Stimulated activated CD8-positive, alpha-beta memory T cell treated with anti-CD3 and anti-CD28 coated beads, Interleukin-7, amount 100 ng/mL, for 1 hour (primary cell): ENCODE measurements around the gene SUSD6.

ENCODE experiments used
- DNase-seq, 2 donors: peaks; one replicate each; pipeline ENCODE4 v3.0.0-alpha.2; 2020; ENCODE audit warnings: low read depth in 2 of 2

SUSD6 gene, protein sequence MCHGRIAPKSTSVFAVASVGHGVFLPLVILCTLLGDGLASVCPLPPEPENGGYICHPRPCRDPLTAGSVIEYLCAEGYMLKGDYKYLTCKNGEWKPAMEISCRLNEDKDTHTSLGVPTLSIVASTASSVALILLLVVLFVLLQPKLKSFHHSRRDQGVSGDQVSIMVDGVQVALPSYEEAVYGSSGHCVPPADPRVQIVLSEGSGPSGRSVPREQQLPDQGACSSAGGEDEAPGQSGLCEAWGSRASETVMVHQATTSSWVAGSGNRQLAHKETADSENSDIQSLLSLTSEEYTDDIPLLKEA

DNA sequence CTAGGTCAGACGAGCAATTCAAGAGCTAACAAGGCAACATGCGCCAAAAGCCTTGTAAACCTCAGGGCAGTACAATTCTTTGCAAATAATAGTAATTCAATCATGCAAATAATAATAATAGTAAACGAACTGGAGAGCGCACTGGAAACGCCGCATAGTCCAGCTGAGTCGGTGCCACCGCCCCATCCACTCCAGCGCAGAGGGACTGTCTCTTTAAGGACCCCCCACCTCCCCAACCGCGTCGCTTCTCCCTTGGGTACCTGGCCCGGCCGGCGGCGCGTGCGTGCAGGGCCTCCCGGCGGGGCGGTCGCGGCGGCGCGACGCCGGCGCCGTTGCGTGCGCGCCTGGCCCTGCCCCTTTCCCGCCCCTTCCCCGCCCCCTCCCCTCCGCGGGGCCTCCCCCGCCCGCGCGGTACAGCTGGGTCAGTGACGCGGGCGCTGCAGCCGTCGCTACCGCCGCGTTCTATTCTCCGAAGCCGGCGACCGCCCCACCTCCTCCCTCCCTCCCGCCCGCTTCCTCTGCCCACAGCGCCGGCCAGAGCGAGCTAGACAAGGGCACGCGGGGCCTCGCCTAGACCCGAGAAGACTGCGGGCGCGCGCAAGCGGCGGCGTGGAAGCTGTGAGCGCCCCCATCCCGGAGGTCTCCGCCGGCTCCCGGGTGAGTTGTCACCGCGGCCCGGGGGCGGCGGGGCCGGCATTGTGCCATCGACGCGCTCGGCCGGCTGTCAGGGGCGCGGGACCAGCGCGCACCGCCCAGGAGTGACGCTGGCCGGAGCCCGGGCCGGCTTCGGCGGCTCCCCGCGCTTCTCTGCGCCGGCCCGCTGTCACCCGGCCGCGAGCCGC, at the start of gene SUSD6:
Gene SUSD6, plus strand, starts transcription at position 425 of the 842 bp plus-strand sequence. CDS start 46,997 bp downstream, outside the sequence.
- DNase-seq, result peak; percentile 75 to 78

DNA sequence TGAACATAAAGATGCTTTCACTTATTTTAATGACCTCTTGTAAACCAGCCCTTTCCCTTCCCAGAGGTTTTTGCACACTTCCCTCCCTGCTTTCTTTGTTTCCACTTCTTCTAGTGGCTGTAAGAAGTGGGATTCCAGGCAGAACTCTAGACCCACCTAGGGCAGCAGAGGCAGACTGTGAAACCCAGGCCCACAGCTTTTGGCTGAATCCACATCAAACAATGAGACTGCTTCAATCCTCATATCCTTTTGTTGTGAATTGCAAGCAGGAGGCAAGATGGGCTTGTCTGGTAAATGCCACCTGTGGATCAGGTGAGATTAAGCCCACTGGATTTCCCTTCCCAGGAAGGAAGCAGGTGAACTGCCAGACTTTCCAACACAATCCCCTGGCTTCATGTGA, 49.5 kb upstream of the SUSD6 start:
- DNase-seq, result no peak

DNA sequence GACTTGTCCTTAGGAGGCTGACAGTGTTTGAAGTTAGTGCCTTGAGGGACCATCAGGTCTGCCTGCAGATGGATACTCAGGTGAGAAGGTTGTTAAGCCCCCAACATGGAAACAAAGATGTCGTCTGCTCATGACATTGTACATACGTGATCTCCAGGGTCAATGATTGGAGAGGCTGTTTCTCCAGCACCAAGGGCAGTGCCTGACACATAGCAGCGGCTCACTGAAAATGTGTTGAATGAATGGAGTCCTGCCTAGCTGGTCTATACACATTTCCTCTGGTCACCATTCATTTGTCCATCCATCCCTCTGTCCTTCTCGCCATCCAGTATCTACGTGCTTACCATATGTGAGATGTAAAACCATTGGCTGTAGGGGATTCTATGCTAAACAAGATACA, 43.8 kb upstream of the SUSD6 start:
- no peak for DNase-seq

DNA sequence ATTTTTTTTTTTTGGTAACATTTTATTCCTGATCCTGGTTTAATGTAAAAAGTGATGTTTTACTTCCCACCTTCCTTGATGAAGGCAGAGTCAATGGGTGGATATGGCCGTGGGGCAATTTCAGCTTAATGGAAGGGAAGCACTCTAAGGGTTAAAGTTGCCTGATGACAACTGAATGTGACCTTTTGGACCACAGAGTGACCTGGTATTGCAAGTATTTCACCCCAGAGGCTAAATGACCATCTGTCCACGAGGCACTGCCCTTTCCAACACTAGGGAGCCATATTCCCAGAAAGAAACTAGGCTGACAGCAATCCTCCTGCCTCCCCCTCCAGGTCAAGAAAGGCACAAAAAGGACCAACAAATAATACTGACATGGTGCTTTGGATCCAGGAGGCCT, 41.5 kb upstream of the SUSD6 start:
- DNase-seq, result no peak

DNA sequence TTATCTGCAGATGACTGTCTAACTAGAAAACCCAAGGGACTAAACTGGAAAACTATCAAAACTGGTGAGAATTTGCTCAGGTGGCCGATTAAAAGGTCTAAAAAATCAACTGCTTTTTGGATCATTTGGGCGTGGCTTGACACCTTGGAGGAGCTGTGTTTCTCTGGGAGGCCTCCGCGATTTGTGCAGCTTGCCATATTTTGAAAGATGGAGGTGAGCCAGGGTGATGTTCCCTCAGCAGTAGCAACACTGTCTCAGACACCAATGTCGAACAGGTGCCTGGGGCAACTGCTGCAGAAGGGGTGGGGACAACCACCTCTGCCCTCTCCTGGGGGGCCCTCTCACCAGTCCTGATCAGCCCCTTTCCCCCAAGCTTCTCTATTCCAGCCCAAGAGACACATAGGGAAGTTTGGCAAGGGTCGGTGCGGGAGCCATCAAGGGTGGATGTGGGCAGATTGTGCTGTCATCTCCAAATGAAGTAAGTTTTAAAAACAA, 40.5 kb upstream of the SUSD6 start:
- no peak for DNase-seq

DNA sequence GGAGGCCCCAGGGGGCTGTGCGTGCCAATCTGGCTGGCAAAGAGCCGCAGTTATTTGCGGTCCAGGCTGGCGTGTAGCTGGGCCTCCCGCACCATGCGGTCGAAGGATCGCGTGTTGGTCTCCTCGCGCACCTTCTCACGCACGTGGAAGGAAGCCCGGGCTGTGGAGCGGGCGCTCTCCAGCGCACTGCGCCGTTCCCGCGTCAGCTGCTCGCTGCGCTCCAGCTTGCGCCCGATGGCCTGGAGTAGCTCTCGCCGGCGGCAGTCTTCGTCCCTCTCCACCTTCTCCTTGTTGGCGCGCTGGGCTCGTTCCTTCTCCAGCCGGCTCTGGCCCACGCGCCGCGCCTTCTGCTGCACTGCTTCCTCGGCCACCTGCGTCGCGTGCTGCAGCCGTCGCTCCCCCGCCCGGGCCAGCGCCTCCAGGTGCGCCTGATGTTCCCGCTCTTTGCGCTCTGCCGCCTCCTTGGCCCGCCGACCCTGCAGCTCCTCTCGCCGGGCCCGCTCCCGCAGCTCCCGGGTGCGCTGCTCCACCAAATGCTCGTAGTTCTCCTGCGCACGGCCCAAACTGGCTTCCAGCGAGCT, 39.9 kb upstream of the SUSD6 start:
- no peak for DNase-seq

DNA sequence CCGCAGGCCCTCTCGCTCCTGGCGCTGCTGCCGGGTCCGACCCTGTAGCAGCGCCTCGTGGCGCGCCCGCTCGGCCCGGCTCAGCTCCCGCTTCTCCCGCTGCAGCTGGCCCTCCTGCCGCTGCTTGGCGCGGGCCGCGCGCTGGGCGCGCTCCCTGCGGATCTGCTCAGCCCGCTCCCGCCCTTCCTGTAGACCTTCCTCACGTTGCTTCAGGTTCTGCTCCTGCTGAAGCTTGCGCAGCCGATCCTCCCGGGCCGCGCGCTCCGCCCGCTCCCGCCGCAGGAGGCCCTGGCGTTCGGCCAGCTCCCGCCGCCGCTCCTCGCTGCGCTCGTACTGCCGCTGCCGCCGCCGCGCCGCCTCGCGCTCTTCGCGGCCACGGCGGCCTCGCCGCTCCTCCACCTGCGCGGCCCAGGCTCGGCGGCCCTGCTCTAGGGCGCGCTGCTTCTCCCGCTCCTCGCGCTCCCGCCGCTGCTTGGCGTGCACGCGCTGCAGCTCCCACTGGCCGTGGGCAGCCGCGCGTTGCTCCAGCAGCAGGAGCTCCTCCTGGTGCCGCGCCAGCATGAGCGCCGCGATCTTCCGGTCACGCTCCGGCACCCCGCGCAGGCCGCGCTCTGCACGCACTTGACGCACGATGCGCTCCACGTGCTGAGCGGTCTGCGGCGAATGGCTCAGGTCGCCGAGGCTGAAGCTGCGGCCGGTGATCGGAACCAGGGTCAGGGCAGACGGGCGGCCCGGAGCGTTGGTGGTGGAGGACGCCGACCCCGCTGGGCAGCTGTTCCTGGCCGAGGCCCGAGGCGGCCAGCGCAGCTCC, 39.2 kb upstream of the SUSD6 start:
- DNase-seq, result no peak

DNA sequence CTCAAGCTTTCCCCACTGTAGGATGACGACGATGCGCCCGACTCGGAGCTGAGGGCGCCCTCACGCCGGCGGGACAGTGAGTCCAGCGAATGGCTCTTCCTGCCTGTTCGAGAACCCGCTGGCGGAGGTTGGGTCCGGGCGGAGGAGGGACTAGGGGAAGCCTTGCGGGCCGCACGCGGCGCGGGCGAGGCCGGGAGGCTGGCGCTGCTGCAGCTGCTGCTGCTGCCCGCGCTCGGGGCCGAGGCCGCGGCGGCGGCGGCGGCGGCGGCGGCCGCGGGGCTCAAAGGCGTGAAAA, 38.6 kb upstream of the SUSD6 start:
- DNase-seq, result no peak

DNA sequence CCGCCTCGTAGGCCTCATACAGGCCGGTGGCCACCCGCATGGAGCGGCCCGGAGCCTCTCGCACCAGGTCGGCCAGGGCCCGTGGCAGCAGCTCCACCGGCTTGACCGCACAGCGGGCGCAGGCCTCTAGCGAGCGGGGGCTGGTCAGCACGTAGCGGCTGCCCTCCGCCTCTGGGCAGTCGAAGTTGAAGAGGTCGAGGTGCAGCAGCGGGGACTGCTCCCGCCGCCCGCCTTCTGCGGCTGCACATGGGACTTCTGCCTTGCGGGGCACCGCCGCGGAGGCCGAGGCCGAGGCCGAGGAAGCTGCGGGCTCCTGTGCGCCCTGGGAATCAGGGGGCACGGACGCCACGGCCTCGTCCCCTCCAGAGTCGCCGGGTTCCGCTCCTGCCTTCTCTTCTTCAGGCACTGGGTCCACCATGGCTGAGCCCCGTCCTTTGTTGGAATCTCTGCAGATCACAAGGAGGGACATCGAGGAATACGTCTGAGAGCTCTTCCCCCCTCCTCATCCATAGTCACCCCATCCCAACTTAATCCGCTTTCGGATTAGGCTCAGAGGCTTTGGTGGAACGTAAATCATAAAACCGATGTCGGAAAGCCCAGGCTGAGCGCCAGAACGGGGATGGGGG, 38.1 kb upstream of the SUSD6 start:
- DNase-seq, result no peak

DNA sequence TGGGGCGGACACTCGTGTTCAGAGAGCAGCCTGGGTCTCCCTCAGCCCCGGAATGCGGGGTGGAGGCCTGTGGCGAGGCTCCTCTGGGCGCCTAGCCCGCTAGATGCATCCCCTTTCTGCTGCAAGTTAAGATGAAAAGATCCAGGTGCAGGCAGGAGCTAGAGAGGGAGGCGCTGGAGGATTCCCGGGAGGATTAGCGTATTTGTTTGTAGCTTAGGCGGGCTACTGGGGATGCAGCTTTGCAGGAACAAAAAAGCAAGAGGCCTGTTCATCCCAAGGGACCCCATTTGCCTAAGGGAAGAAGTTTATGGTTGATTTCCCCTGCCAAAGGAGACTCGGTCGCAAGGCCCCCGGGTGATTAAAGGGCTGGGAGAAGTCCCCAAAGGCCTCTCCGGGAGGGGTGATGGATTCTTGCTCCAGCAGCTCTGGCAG, 37.5 kb upstream of the SUSD6 start:
- DNase-seq, result no peak

DNA sequence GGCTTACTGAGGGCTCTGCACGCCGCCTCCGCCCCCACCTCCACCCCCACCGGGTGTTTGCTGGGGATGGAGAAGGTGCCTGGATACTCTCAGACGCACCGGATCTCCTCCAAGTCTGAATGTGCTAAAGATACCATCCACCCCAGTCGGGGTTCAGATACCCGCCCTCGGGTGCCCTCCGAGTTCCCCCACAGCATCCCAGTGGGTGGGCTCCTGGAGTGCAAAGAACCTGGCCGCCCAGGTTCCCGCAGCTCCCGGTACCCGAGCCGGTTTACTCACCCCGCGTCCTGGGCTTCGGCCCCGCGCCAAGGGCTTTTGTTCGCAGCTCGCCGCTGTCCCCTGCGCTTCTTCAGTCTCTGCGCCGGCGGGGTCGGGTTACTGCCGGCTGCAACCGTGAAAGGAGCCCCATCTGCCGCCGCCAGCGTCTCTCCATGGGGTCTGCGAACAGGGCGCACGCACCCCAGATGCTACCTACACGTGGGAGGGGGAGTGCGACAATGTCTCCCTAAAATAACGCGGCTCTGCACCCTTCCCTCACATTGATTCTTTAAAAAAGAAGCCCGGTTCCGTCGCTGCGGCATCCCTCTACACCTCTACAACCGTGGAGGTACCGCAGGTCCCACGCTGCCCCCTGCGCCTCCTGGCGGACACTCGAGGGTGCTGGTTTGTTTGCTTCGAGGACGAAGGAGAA, 37.0 kb upstream of the SUSD6 start, which contains the start of gene CCDC177:
Gene CCDC177, minus strand, starts transcription at position 609 of the 691 bp plus-strand sequence. CDS start 1,249 bp downstream, outside the sequence.
- DNase-seq, result peak; percentile 36 to 47

DNA sequence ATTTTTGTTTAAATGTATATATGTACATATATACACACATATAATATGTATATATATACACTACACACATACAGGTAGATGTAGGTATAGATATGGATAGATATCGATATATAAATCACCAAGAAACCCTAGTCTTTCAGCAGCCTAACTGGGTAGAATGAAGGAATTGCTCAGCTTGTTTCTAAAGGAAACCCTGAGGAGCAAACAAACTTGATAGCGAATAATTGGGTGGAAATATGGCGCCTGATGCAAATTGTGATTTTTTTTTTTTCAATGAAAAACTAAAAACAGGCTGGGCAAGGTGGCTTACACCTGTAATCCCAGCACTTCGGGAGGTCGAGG, 36.5 kb upstream of the SUSD6 start:
- no peak for DNase-seq

DNA sequence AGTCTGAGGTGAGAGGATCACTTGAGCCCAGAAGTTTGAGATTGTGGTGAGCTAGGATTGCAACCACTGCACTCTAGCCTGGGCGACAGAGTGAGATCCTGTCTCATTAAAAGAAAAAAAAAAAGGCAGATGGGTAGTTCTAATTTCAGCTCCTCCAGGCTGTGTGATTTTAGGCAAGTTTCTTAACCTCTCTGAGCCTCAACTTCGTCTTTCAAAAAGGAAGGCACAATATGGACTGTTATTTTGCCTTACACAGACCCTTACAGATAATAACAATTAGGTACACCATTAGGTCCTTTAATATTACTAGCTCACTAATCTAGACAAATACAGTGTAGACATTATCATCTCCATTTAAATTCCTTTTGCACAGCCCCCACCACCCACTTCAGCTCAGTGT, 31.9 kb upstream of the SUSD6 start:
- no peak for DNase-seq

DNA sequence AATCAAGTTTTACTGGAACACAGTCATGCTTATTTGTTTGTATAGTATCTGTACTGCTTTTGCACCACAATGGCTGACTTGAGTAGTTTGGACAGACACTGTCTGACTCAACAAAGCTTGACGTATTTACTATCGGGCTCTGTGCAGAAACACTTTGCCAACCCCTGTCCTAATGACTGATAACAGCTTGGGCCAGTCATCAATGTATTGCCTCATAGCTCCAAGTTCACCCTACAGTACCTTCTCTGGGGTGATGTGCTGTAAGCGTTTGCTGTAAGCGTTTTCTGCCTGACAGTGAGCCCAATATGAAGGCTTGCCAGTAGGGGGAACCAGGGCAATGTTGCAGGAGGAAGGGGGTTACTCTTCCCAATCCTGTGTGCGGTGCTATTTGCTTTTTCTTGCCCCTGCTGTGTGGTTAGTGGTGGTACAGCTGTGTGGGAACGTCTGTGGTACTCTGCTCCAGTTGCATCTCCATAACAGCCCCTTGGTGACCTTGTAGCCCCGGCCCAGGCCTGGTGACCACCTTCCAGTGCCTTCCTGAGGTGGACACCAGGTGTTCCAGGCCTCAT, 31.3 kb upstream of the SUSD6 start:
- DNase-seq, result no peak

DNA sequence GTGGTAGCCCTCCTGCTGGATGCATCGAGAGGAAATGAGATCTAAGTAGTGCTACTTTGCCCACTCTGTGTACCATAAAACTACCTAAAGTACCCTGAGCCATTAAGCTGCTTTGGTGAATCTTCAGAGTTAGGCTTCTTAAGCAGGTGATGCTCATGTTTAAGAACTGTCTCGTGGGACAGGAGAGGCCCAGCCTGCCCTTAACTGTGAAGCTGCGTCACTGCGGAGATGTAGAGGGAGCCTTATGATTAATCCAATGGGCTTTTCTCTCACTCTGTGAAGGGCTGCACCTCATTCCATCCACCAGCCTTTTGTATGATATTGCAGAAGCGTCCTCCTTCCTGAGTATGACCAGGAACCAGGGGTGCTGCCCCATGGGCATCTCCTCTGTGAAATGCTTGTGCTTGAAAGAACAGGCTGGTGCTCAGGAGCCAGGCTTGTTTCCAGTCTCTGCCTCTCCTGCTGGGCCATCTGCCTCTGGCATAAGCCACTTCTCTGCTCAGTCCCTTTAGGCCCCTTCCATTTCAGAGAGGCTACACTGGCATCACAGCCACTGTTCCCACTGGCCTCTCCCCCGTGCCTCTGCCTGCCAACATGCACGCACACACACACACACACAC, 30.0 kb upstream of the SUSD6 start:
- no peak for DNase-seq

DNA sequence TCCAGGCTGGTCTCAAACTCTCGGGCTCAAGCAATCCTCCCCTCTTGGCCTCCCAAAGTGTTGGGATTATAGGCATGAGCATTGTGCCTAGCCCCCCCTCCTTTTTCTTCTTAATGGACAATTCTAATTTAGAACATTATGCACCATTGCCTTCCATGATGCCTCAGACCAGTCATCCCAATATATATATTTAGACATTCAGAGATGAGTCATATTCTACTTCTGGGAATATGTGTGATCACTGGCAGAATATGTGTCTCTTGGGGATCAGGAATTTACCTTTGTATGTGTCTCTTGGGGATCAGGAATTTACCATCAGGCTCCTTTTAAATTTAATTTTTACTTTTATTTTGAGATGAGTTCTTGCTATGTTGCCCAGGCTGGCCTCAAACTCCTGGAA, 29.2 kb upstream of the SUSD6 start:
- no peak for DNase-seq

DNA sequence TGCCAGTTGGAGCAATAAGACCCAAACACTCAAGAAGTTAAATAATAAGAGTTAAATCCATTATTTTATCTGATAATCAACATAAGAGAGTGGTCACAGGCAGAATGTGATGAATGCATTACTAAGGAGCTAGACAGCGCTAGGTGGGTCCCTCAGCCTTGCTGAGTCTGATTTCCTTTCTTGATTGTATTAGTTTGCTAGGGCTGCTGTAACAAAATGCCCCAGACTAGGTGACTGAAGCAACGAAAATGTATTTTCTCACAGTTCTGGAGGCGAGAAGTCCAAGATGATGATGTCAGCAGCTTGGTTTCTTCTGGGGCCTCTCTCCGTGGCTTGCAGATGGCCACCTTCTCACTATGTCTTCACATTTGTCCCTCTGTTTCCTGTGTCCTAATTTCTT, 28.6 kb upstream of the SUSD6 start:
- DNase-seq, result no peak

DNA sequence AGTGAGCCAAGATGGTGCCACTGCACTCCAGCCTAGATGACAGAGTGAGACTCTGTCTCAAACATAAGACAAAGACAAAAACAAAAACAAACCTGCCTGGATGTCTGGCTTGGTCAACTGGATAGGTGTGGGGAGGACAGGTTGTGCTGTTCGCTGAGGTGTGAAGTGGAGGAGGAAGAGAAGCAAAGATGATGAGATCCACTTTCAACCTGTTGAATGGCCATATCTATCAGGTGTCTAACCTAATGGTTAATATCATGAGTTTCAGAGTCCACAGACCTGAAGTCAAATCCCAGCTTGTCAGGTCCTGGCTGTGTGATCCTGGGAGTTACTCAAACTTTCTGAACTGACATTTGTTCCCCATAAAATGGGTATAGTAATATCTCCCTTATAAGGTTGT, 27.0 kb upstream of the SUSD6 start:
- DNase-seq, result no peak

DNA sequence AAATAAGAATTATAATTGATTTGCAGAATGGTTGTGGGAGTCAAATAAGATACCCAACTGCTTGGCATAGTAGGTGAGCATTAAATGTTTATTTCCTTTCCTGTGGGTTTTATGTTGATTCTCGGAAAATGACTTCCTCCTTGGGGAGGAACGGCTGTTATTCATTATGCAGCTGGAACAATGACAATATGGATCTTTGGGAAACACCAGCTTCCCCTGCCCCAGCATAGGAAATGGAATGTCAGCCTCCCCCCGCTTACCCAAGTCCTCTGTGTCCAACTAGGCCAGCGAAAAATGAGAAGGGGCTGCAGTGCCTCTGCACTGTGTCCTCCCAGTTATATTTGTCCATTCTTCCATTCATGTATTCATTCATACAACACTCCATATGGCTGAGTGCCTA, 25.0 kb upstream of the SUSD6 start:
- no peak for DNase-seq

DNA sequence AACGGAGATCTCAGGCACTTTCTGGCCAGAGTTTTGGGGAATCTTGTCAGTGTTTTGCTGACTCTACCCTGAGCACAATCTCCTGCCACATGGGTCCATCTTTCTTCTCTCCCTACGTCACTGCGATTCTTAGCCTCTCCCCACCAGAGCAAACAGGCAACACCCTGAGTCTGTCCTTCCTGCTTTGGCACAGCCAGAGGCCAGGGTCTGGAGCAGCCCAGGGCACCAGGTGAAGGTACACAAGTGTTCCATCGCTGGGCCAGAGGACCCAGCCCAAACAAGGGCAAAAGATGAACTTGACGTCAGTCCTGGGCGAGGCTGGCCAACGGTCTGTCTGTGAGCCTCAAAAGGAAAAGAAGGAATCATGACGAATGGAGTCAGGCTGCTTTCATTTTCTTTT, 24.0 kb upstream of the SUSD6 start:
- DNase-seq, result no peak
